Peyer's patch (tissue), 4 donors: ENCODE measurements around the gene RSAD2. TPM values are rescaled to one million over a fixed set of nuclear protein-coding genes. Genes with fewer than 3 reads are reported as not detected.
"Not testable (repeated sequence)": the region's sequence is repeated elsewhere in the genome, so short reads cannot be mapped to it uniquely, and the experiment has no call there.

Experiments
- DNase-seq, 3 donors: peaks; one replicate each; pipeline ENCODE4 v3.0.0-alpha.2; 2017 to 2019
- H3K27ac ChIP-seq, 4 donors: fragments of 200-600 bp; sonication (generic); one replicate each; pipeline ENCODE4 v1.5.1; 2016 to 2019
- H3K27me3 ChIP-seq, 2 donors: fragments of 200-600 bp; sonication (generic); one replicate each; pipeline ENCODE4 v1.5.1; 2019
- H3K36me3 ChIP-seq, 3 donors: fragments of 200-600 bp; sonication (generic); one replicate each; pipeline ENCODE4 v1.5.1; 2016 to 2019
- H3K4me1 ChIP-seq, 4 donors: fragments of 200-600 bp; sonication (generic); one replicate each; pipeline ENCODE4 v1.5.1; 2016 to 2019
- H3K4me3 ChIP-seq, 4 donors: fragments of 200-600 bp; sonication (generic); 1 replicate in 3 of 4; 2 replicates in 1 of 4; pipeline ENCODE4 v1.5.1; 2016 to 2019; ENCODE audit warnings: mild to moderate bottlenecking in 1 of 4
- H3K9me3 ChIP-seq, 4 donors: fragments of 200-600 bp; sonication (generic); one replicate each; pipeline ENCODE4 v1.5.1; 2016 to 2019; ENCODE audit warnings: mild to moderate bottlenecking in 1 of 4
- CTCF ChIP-seq, 6 experiments: fragments of 450-650 bp in 4 of 6; fragments of 200-600 bp in 2 of 6; sonication (generic) in 1 of 6; IDR thresholded peaks; one replicate each; pipeline ENCODE4 v1.5.1; 2017 to 2019; ENCODE audit warnings: antibody characterized with exemption in 6 of 6, mild to moderate bottlenecking in 3 of 6, moderate library complexity in 1 of 6
- POLR2A ChIP-seq, 2 donors: fragments of 450-650 bp; IDR thresholded peaks; one replicate each; pipeline ENCODE4 v1.5.1; 2017; ENCODE audit warnings: antibody characterized with exemption in 2 of 2, mild to moderate bottlenecking in 2 of 2, moderate library complexity in 2 of 2
- total RNA-seq, 4 donors: library from RNA; depleted of rRNA; stranded (reverse); fragments of >200 nt; gene quantifications; one replicate each; pipeline ENCODE4 v1.1.0, GENCODE V29; 2016

Gene RSAD2
- total RNA-seq, 4 donors from 2014 or later = 1.2 to 5.8 (median 2.2) TPM

GRCh38 chr2:6855860-6856547, 21.6 kb upstream of the RSAD2 start:
- Histone ChIP-seq H3K36me3 (peaks cover 0 to 31% (median 0%) of the 10 kb centered on the region in 3 donors), H3K4me1 (no peaks in the 10 kb centered on the region), H3K27me3 (no peaks in the 10 kb centered on the region), H3K4me3 (no peak overlapping the region), H3K27ac (no peak overlapping the region), H3K9me3 (peaks cover 0 to 7% (median 0%) of the 10 kb centered on the region in 4 donors)
- no peak for TF ChIP-seq CTCF (IDR thresholded peaks at IDR 0.05)
- TF ChIP-seq POLR2A (IDR thresholded peaks at IDR 0.05) = no peak
- DNase-seq = no peak

- H3K4me3 ChIP-seq = no peak overlapping the region
- no peak for DNase-seq
- H3K27me3 ChIP-seq = no peaks in the 10 kb centered on the region
- no peaks in the 10 kb centered on the region for H3K4me1 ChIP-seq
- peaks cover 0 to 7% (median 0%) of the 10 kb centered on the region in 4 donors for H3K9me3 ChIP-seq
- no peak overlapping the region for H3K27ac ChIP-seq
- H3K36me3 ChIP-seq = peaks cover 0 to 30% (median 0%) of the 10 kb centered on the region in 3 donors
- no peak for TF ChIP-seq POLR2A (IDR thresholded peaks at IDR 0.05)
Observed at GRCh38 chr2:6856548-6856920, 21.0 kb upstream of the RSAD2 start.

- not testable (repeated sequence) for H3K9me3 ChIP-seq, H3K4me3 ChIP-seq, DNase-seq, H3K27me3 ChIP-seq, H3K4me1 ChIP-seq, H3K27ac ChIP-seq
- H3K36me3 ChIP-seq = peaks cover 0 to 24% (median 0%) of the 10 kb centered on the region in 3 donors
Observed at GRCh38 chr2:6858466-6859027, 19.0 kb upstream of the RSAD2 start.

- Histone ChIP-seq H3K36me3 (peaks cover 0 to 24% (median 0%) of the 10 kb centered on the region in 3 donors), H3K4me1 (peaks cover 0 to 8% (median 0%) of the 10 kb centered on the region in 4 donors), H3K27me3 (no peaks in the 10 kb centered on the region), H3K27ac (no peak overlapping the region), H3K9me3 (peaks cover 0 to 7% (median 0%) of the 10 kb centered on the region in 4 donors), H3K4me3 (no peak overlapping the region)
- no peak for TF ChIP-seq CTCF (IDR thresholded peaks at IDR 0.05)
- TF ChIP-seq POLR2A (IDR thresholded peaks at IDR 0.05) = no peak
- no peak for DNase-seq
Observed at GRCh38 chr2:6860296-6860695, 17.3 kb upstream of the RSAD2 start.

- Histone ChIP-seq H3K4me1 (peaks cover 0 to 19% (median 0%) of the 10 kb centered on the region in 4 donors), H3K9me3 (peaks cover 0 to 7% (median 0%) of the 10 kb centered on the region in 4 donors), H3K27me3 (no peaks in the 10 kb centered on the region), H3K27ac (no peak overlapping the region), H3K36me3 (peaks cover 0 to 20% (median 0%) of the 10 kb centered on the region in 3 donors), H3K4me3 (no peak overlapping the region)
- TF ChIP-seq POLR2A (IDR thresholded peaks at IDR 0.05) (no peak), CTCF (IDR thresholded peaks at IDR 0.05) (no peak)
- no peak for DNase-seq
Observed at GRCh38 chr2:6863792-6864191, 13.8 kb upstream of the RSAD2 start.

- Histone ChIP-seq H3K4me3 (peak overlapping the region in 2 of 4 donors; percentile 88 to 98), H3K27me3 (no peaks in the 10 kb centered on the region), H3K9me3 (peaks cover 0 to 6% (median 0%) of the 10 kb centered on the region in 4 donors), H3K36me3 (peaks cover 0 to 17% (median 0%) of the 10 kb centered on the region in 3 donors), H3K27ac (peak overlapping the region in 1 of 4 donors; percentile 93), H3K4me1 (peaks cover 0 to 19% (median 0%) of the 10 kb centered on the region in 4 donors)
- no peak for TF ChIP-seq CTCF (IDR thresholded peaks at IDR 0.05)
- TF ChIP-seq POLR2A (IDR thresholded peaks at IDR 0.05) = no peak
- DNase-seq = no peak
Observed at GRCh38 chr2:6864231-6864754, 13.3 kb upstream of the RSAD2 start.
